Frontal cortex (tissue), 4 donors: ENCODE data around the gene KBTBD4. TPM values are rescaled to one million over a fixed set of nuclear protein-coding genes. Genes with fewer than 3 reads are reported as not detected.

Experiments used
- DNase-seq, 2 donors: peaks; one replicate each; pipeline ENCODE4 v3.0.0; 2012; ENCODE audit warnings: low spot score in 2 of 2
- FAIRE-seq: peaks from 2 replicates; lab custom pipeline; 2012; peaks lifted over from hg19 to GRCh38; lab: Jason Lieb, UNC
- total RNA-seq: library from RNA; depleted of rRNA; stranded (reverse); fragments of >200 nt; gene quantifications from one replicate; pipeline ENCODE4 v1.2.3, GENCODE V29; 2014
- donor health status: control.
- donor health status: control.
- donor health status: control.

Gene KBTBD4
- total RNA-seq, 1 donor from 2014 or later, result 42.8 TPM

- DNase-seq (no peak), FAIRE-seq (no peak)
Measured at GRCh38 chr11:47592251-47592650, 13.5 kb upstream of the KBTBD4 start.

DNA sequence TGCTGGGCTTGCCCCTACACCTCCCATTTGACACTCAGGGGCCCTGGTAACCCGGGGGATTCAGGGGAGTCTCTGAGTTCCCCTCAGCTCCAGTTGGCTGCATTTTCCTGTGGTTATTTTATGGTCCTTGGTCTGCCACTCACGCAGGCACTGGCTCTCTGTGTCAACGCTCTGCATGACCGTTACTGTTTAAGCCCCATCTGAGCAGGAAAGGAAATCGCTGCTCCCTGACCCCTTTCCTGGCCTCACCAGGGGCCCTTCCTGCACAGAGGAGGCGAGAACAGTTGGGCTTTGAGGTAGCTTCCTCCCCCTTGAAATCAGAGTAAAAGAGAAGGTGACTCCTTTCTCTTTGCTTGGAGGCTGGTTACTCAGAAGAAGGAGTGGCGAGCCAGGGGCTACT lies 13.0 kb upstream of the KBTBD4 start:
- FAIRE-seq (no peak), DNase-seq (no peak)

DNA sequence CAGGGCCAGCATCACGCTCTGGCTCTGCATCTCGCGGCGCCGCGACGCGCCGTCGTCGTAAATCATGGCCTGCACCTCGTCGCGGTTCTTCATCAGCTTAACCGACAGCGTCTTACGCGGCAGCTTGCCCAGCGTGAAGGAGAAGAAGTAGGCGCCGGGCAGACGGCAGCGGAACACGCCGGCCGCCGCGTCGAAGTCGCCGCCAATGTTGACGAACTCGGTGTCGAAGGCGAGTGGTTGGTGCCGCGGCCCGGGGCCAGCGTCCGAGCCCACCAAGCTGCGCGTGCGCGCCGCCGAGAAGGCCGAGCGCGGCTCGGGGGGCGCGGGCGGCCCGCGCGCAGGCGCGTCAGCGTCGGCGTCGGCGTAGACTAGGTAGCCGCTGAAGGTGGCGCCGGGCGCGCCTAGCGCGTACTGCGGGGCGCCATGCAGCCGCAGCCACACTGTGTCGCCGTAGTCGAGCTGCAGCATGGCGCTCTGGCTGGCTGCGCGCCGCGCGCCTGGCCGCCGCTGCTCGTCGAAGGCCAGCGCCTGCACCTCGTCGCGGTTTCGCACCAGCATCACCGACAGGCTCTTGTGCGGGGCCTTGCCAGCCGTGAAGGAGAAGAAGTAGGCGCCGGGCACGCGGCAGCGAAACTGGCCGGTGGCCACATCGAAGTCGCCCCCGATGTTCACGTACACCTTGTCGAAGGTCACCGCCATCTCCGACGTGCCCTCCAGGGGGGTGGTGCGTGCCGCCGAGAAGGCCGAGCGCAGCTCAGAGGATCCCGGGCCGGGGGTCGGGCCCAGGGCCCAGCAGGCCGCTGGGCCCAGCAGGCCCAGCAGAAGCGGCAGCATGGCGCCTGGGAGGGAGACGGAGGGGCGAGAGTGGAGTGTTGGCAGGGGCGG lies 11.4 kb upstream of the KBTBD4 start:
- no peak for DNase-seq
- no peak for FAIRE-seq

GRCh38 chr11:47589584-47589976 lies 10.8 kb upstream of the KBTBD4 start:
- no peak for DNase-seq
- no peak for FAIRE-seq

DNA sequence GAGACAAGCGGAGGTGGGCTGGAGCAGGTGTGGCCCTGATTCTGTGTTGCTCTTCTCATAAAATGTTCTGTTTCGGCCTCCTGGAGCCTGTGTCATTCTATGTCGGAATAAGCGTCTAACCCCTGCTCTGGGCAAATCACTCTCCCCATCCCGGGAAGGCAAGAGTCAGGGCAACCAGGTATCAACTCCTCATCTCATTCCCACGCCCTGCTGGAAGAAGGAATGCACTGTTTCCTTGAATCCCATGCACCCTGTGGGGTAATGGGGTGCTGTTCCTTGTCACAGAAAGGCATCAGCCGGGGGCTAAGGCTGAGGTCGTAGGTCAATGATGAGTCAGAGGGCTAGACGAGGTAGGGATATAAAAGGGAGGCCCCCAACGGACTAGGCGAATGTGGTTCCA lies 10.3 kb upstream of the KBTBD4 start:
- no peak for FAIRE-seq
- no peak for DNase-seq

GRCh38 chr11:47587723-47588326 lies 9.1 kb upstream of the KBTBD4 start:
- FAIRE-seq (no peak), DNase-seq (peak in 1 of 2 donors; percentile 63)

DNA sequence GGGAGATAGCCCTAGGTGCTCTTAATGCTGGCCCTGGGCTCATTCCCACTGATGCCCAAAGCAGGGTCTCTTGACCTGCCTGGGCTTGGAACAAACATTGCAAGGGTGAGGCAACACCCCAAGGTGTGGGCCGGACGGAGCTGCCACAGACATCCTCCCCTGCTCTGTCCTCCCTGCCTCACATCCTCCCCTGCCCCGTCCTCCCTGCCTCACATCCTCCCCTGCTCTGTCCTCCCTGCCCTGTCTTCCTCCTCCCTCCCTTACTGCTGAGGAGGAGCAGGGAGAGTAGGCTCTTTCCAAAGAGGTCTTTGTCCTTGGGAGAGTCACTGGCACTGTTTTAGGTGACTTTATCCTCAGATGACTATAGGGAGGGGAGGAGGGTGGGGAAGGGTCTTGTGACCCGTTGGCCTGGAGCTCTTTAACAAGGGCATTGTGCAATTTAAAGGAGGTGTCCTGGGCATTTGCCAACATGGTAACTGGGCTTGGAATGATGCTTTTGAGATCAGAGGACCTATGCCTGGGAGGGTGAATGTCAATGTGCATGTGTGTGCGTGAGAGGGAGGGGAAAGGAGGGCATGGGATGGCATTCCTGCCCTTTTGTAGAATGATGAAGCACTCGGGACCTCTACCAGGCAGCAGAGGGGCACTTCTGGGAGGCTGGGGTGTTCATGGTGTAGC lies 8.4 kb upstream of the KBTBD4 start:
- no peak for FAIRE-seq
- DNase-seq, result no peak

GRCh38 chr11:47586098-47586855 lies 7.5 kb upstream of the KBTBD4 start, which contains the start of gene FAM180B:
FAM180B (plus strand) TSS chr11:47586678; CDS start chr11:47586769, 91 bp downstream.
- DNase-seq, result no peak
- no peak for FAIRE-seq

- DNase-seq (no peak), FAIRE-seq (no peak)
Measured at GRCh38 chr11:47583844-47584243, 5.1 kb upstream of the KBTBD4 start.

- DNase-seq, result no peak
- FAIRE-seq, result no peak
Measured at GRCh38 chr11:47577460-47578041, 1.2 kb downstream of the KBTBD4 start.

DNA sequence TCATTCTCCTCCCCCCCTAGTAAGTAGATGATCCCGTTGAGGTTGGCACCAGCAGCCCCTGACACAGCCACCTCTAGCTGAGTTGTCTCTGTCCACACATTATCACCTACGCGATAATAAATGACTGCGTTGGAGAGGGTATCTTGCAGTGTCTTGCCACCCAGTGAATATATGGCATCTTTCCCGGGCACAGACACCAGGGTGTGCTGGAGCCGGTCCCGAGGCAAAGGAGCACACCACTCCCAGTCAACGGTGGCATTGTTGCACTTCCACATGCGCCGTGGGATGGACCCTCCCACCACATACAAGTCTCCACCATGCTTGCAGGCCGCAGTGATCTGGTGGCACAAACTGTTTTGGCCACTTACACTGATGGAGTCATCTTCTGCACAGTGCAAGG lies 5.4 kb downstream of the KBTBD4 start:
- FAIRE-seq (no peak), DNase-seq (no peak)

- no peak for DNase-seq
- no peak for FAIRE-seq
Measured at GRCh38 chr11:47572715-47573255, 6.0 kb downstream of the KBTBD4 start.

DNA sequence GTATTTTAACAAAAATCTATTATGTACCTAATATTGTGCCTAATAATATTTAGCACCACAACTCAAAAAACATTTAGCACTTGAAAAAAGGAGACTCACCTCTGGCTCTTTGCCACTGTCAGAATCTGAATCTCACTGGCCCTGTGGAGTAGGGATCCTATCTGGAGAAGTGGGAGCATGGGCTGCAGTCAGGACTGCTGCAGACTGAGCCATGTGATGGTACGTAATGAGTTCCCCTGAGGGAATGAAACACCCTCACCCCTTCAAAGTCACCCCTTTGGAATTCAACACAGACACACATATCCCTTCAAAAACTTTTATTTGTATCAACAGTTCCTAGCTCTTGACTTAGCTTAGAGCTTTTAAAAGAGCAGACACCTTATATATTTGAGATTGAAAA lies 6.9 kb downstream of the KBTBD4 start:
- DNase-seq (no peak), FAIRE-seq (no peak)

GRCh38 chr11:47571357-47571729 lies 7.4 kb downstream of the KBTBD4 start:
- no peak for FAIRE-seq
- DNase-seq, result no peak

GRCh38 chr11:47570651-47571356 lies 8.0 kb downstream of the KBTBD4 start:
- no peak for FAIRE-seq

DNA sequence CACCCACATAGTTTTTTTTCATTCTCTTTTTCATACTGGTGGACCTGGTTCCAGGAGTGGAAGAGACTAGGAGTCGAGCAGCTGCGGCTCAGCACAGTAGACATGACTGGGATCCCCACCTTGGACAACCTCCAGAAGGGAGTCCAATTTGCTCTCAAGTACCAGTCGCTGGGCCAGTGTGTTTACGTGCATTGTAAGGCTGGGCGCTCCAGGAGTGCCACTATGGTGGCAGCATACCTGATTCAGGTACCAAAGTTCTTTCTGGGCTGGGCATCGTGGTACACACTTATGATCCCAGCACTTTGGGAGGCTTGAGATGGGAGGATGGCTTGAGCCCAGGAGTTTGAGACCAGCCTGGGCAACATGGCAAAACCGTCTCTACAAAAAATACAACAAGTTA lies 9.1 kb downstream of the KBTBD4 start:
- FAIRE-seq (no peak), DNase-seq (no peak)

More at GRCh38 chr11:47570651-47571356, 8.0 kb downstream of the KBTBD4 start:
- peak; percentile 0 to 3 for DNase-seq

DNA sequence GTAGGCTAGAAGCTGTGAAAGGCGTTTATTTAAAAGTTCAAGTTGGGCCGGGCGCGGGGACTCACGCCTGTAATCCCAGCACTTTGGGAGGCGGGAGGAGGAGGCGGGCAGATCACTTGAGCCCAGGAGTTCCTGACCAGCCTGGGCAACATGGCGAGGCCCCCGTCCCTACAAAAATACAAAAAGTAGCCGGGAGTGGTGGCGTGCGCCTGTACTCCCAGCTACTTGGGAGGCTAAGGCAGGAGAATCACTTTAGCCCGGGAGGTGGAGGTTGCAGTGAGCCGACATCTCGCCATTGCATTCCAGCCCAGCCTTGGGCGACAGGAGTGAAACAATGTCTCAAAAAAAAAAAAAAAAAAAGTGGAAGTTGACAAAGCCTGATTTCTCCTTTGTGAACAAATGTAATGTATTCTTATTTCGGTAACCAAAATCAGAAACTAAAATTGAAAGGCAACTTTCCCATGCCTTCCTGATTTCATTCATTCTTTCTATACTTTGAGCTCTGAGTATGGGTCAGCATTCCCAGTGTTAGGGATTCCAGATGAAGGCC lies 12.5 kb downstream of the KBTBD4 start:
- DNase-seq (no peak), FAIRE-seq (no peak)

DNA sequence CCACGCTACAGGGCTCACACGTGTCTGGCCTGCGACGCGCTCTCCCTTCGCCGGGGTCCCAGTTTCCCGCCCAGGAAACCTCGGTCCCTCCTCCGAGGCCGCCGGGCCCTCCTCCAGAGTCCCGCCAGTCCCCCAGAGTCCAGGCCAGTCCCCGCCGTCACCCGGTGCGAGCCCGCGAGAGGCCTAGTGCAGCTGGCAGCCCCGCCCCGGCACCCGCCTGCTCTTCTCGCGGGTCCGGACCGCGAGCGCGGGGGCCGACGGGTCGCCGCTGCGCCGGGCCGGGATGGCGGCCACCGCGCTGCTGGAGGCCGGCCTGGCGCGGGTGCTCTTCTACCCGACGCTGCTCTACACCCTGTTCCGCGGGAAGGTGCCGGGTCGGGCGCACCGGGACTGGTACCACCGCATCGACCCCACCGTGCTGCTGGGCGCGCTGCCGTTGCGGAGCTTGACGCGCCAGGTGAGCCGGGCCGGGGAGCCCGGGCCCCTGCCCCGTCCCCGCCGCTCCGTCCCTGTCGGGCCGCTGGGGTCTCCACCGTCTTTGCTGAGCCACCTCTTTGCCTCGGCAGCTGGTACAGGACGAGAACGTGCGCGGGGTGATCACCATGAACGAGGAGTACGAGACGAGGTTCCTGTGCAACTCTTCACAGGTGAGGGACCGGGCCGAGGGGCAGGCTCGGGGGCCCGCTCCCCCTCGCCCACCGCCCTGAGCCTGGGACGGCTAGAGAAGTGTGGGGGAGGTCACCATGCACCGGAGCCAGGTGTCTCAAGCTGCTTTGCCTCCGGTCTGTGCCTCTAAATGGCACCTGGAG lies 13.2 kb downstream of the KBTBD4 start, which contains the start of gene PTPMT1:
Gene PTPMT1, plus strand, starts transcription at position 260 of the 809 bp plus-strand sequence. Its CDS starts 24 bp downstream, at position 284.
- FAIRE-seq, result no peak

More for the DNA sequence above, 13.2 kb downstream of the KBTBD4 start, which contains the start of gene PTPMT1:
- peak; percentile 62 to 68 for DNase-seq
